Astrocyte of the cerebellum (primary cell): Measurements from ENCODE around the gene CTNNA2.

Experiments used
- DNase-seq: peaks from one replicate; pipeline ENCODE4 v3.0.0-alpha.2; 2011; ENCODE audit warnings: low read depth
- H3K4me3 ChIP-seq: 2 replicates; pipeline ENCODE4 v1.5.1; 2011; ENCODE audit warnings: mild to moderate bottlenecking, low read depth, low read length, moderate library complexity
- CTCF ChIP-seq: IDR thresholded peaks from 2 replicates; pipeline ENCODE4 v1.5.1; 2012; ENCODE audit warnings: low read length, low read depth, moderate library complexity, mild to moderate bottlenecking; ENCODE audit errors: missing control alignments
- in situ Hi-C: cut with HindIII; loops from 2 replicates; pipeline ENCODE4 v1.10.0; 2017; ENCODE audit warnings: low sequenced_read_pairs

The CTNNA2 gene

DNA sequence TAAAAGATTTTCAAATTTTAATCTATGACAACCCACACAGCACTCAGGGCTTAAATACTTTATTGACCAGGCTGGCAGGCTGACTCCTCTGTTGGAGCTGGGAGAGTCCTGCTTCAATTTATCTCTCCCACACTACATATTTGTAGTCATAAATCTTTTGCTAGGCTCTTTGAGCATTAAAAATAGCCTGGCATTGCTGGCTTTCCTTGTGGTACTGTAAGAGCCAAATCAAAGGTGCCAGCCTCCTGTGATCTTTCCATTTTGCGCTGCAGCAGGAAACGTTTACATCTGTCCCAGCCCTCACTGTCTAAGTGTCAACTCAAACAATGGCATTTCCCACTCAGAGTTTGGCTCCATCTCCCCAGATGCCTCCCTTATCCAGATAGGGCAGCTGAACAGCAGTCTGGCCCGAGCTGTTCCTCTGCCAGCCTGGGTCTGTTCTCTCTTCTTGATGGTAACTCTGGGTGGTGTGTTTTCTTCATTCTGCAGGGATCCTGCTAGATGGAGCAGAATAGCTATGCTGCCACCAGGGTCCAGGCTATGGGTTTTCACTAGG lies 729.6 kb downstream of the CTNNA2 start:
- in situ Hi-C loops = no loop called here
- no peak for TF ChIP-seq CTCF

GRCh38 chr2:80244905-80245584 lies 732.2 kb downstream of the CTNNA2 start:
- no peak for TF ChIP-seq CTCF
- no peak for DNase-seq
- no peak overlapping the region for H3K4me3 ChIP-seq
- in situ Hi-C loops = no loop called here

More for the DNA sequence above, 729.6 kb downstream of the CTNNA2 start:
- no peak overlapping the region for H3K4me3 ChIP-seq
- DNase-seq = no peak

- no peak for DNase-seq
- no peak overlapping the region for H3K4me3 ChIP-seq
- no peak for TF ChIP-seq CTCF
- in situ Hi-C loops = no loop called here
These were observed 733.7 kb downstream of the CTNNA2 start for GRCh38 chr2:80246534-80246933.

DNA sequence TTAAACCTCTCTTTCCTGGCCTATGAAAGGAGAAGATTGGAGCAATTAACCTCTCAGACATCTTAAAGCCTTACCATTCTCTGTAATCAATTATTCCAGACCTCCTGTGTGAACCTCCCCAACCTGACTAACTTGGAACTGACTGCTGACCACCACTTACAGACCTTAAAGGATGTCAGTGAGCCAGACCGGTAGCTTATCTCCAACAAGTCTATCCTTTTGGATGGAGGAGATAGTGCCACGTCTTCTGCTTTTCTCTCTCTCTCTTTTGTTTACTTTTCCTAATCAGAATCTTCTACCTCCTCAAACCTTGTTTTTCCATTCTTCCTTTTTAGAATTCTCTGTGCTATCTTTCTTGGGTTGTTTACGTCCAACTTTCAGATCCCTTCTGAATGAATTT lies 734.5 kb downstream of the CTNNA2 start:
- H3K4me3 ChIP-seq = no peak overlapping the region
- TF ChIP-seq CTCF = no peak
- in situ Hi-C loops = no loop called here
- no peak for DNase-seq

DNA sequence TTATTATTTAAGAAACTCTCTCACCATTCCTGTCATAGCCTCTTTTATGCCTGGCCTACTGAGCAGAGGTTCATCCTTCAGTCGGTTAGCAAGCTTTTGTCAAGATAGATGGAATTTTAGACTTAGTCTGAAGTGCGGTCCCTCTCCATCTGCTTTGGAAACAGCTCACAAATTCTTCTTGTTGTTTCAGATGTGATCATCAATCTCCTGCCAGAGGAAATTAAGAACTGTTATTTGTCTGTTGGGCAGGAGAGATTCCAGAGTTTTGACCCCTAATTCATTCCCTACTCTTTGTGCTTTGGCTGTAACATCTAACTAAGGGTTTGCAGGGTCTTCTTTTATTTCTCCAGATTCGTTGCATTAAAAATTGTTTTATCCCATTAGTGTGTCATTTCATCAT lies 735.3 kb downstream of the CTNNA2 start:
- TF ChIP-seq CTCF = no peak
- in situ Hi-C loops = no loop called here
- no peak overlapping the region for H3K4me3 ChIP-seq
- no peak for DNase-seq

DNA sequence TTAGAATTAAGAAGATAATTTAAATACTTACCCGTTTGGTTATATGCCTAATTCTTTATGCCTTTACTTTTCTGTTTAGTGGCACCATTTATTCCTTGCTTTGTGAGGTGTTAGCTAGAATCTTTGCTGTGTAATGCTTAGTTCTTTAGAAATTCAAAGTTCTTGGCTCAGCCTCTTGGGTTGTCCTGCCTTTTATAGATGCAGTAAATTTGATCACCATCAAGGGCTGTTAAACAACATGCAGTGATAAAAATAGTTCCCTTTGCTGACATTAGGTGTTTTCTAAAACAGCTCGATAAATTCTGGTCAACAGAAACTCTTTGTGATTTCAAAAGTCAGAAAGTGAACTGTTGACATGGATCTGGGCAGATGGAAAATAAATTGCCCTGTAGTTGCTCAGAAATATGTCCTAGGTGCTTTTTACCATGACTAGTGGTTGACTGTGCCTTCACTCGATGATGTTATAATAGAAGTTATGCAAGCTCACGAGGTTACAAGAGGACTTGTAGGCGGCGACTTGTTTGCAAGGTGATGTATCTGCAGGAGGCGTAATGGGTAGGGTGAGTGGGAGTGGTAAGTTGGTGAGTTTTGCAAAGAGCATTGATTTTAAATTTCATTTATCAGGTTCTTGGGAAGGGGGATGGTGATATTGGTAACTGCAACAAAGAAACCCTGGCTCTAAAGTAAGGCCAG lies 739.6 kb downstream of the CTNNA2 start:
- no peak for DNase-seq
- in situ Hi-C loops = no loop called here
- no peak overlapping the region for H3K4me3 ChIP-seq
- no peak for TF ChIP-seq CTCF
